ENCODE results near the gene KCNMB1.

KCNMB1 gene

DNA sequence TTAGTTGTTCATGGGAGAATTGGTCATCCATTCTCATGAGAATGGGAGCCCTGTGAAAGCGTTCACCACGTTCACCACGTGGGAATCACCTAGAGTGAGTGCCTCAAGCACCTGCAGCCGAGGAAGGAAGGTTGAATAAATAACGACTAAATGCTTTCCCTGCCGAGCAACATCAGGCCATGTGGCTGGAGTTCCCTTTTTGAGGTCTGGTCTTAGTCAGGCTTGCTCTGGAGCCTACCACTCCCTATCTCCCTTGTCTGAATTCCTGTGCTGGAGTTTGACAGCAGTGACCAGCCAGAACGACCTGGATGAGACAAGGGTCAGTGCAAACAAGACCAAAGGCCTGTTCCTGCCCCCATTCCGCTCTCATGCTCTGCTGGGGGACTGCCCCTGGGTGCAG lies 28.5 kb downstream of the KCNMB1 start:
- TF ChIP-seq, protein P1, sequence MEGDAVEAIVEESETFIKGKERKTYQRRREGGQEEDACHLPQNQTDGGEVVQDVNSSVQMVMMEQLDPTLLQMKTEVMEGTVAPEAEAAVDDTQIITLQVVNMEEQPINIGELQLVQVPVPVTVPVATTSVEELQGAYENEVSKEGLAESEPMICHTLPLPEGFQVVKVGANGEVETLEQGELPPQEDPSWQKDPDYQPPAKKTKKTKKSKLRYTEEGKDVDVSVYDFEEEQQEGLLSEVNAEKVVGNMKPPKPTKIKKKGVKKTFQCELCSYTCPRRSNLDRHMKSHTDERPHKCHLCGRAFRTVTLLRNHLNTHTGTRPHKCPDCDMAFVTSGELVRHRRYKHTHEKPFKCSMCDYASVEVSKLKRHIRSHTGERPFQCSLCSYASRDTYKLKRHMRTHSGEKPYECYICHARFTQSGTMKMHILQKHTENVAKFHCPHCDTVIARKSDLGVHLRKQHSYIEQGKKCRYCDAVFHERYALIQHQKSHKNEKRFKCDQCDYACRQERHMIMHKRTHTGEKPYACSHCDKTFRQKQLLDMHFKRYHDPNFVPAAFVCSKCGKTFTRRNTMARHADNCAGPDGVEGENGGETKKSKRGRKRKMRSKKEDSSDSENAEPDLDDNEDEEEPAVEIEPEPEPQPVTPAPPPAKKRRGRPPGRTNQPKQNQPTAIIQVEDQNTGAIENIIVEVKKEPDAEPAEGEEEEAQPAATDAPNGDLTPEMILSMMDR (conservative IDR thresholded peaks at IDR 0.05; ENCODE audit: low read length): no peak
- no peak overlapping the region for H3K4me3 ChIP-seq (ENCODE audit: low read length)
- no peak for DNase-seq (ENCODE audit: low read depth)

DNA sequence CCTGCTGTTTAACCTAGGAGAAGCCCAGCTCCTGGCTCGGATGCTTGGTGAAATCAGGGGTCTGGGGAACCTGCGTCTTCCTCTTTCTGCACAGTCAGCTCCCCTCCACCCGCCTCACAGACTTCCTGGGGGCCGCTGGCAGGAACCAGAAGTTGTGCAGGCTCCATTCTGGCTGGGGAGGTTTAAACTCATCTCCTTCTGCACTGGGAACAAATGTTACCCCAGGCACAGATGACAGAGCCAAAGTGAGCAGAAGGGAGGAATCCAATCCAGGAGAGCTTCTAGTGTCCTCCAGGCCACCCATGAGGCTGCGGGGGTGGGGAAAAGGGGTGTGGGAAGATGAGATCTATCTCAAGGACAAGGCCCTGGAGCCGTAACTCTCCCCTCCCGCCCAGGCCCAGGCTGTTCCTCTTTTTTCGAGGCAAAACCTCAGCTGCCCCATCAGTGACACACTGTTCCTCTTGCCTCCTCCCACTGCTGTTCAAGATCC lies 31.2 kb downstream of the KCNMB1 start:
- no peak for DNase-seq (ENCODE audit: low read depth)
- H3K4me3 ChIP-seq (ENCODE audit: low read length): no peak overlapping the region
- TF ChIP-seq, protein P1 (conservative IDR thresholded peaks at IDR 0.05; ENCODE audit: low read length): no peak

DNA sequence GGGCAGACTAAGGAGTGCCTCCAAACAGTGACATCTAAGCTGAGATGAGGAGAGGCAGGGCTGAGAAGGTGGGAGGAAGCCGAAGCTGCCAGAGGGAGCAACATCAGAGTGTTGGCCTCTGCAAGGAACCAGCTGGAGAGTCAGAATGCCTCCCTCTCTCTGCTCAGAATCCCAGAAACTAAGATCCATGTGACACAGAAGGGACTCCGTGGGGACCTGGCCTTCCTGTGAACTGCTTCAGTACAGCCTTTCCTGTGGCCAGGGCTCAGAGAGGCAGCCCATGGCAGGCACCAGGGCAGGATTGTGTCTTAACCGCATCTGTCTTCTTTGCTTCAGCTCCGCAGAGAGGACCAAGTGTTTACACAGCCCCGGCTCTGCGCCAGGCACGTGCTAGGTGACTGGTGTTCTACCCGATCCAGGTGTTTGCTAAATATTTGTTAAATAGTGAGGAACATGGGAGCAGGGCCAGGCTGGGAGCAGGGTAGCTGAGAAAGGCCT lies 33.5 kb downstream of the KCNMB1 start:
- DNase-seq (ENCODE audit: low read depth): no peak
- no peak overlapping the region for H3K4me3 ChIP-seq (ENCODE audit: low read length)
- TF ChIP-seq, protein P1 (conservative IDR thresholded peaks at IDR 0.05; ENCODE audit: low read length): no peak

DNA sequence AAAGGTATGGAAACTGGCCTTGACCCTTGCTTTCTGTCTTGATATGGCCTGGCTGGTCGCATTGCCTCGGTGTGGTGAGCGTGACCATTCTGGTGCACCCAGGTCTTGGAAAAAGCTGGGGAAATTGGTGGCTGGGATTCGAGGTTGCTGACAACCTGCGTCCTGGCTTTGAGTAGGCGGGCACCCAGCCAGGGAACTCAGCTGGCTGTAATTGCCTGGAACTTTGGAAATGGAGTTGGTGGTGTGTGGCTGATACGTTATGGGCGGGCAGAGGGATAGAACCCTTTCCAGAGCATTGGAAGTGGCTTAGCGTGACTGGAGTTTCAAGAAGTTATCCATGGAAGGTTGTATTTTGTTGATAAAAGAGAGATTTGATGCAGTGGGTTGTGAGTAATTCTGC lies 35.2 kb downstream of the KCNMB1 start:
- H3K4me3 ChIP-seq (ENCODE audit: low read length): no peak overlapping the region
- TF ChIP-seq, protein P1 (conservative IDR thresholded peaks at IDR 0.05; ENCODE audit: low read length): no peak
- no peak for DNase-seq (ENCODE audit: low read depth)

DNA sequence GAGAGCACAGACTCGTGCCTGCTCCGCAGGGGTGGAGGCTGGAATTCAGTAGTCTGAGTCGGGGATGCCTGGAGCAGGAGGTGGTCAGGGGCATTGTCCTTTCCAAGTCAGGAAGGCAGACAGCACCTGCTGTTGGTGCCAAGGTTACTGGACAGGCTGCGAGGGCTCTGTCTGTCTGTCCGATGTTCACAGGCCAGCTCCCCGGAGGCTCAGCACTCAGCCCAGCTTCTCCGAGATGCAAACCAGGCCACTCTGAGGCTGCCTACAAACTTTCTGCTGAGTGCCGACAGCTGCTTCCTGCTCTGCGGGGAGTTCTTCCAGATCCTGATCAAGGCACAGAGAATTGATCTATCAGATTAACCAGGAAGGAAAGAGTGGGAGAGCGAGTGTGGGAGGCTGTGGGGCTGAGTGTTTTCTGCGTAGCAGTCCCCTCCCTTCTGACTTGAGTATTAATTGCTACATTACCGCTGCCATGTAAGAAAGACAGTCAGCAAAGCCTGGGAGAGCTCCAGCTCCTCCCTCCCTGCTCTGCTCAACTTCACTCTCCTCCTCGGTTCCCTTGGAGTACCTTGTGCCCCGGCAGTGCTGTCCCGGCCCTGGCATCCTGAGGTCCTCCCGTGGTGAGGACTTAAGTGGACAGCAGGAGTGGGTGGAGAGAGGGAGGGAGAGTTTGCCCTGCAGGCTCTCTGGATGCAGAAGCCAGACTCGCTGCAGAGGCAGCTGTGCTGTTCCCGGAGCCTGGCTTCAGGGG lies 36.0 kb downstream of the KCNMB1 start:
- TF ChIP-seq, protein P1 (conservative IDR thresholded peaks at IDR 0.05; ENCODE audit: low read length): no peak
- no peak overlapping the region for H3K4me3 ChIP-seq (ENCODE audit: low read length)
- DNase-seq (ENCODE audit: low read depth): no peak

DNA sequence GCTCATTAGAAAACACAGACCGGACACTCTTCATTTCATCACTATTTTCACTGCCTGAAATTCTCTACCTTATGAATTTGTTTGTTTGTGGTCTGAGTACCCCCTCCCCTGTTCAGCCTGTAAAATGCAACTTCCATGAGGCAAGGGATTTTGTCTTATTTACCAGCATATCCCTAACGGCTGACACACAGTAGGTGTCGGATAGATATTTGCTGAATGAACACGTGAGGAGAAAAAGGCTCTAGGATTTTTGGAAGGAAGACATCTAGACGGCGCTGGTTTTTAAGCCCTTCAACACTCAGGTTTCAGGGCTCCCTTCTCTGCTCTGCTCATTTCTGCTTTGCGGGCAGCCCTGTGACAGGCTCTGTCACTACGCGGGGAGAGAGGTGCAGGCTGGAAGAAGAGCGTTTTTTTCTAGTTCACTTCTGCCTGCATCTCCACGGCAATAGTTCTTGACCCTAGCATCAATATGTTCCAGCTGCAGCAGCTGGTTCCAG lies 41.0 kb downstream of the KCNMB1 start:
- no peak overlapping the region for H3K4me3 ChIP-seq (ENCODE audit: low read length)
- peak; percentile 3 for DNase-seq (ENCODE audit: low read depth)

More for the DNA sequence above, 41.0 kb downstream of the KCNMB1 start:
- TF ChIP-seq, protein P1 (conservative IDR thresholded peaks at IDR 0.05; ENCODE audit: low read length): peak; percentile 17; the same call in 1 of the 2 replicates

All from AG10803 (cell line).